Spleen (tissue), 11 donors: ENCODE results near the gene LRRTM4. TPM values are rescaled to one million over a fixed set of nuclear protein-coding genes. Genes with fewer than 3 reads are reported as not detected.
"Not testable (repeated sequence)": the region's sequence is repeated elsewhere in the genome, so short reads cannot be mapped to it uniquely, and the experiment has no call there.

Experiments
- DNase-seq: peaks from one replicate; pipeline ENCODE4 v3.0.0-alpha.2; 2020
- H3K27ac ChIP-seq, 8 donors: fragments of 200-600 bp; sonication (generic) in 7 of 8; 1 replicate in 4 of 8; 2 replicates in 4 of 8; pipeline versions ENCODE4 v1.5.0 to v1.8.0; 2016 to 2021; ENCODE audit warnings: inconsistent platforms in 4 of 8, mild to moderate bottlenecking in 4 of 8, moderate library complexity in 1 of 8
- H3K27me3 ChIP-seq, 7 donors: fragments of 200-600 bp; sonication (generic) in 6 of 7; replicated peaks in 1 of 7; 1 replicate in 4 of 7; 2 replicates in 3 of 7; pipeline versions ENCODE4 v1.5.0 to v1.8.0; 2016 to 2021; ENCODE audit warnings: inconsistent platforms in 3 of 7, mild to moderate bottlenecking in 1 of 7
- H3K36me3 ChIP-seq, 6 donors: fragments of 200-600 bp; sonication (generic) in 5 of 6; 1 replicate in 4 of 6; 2 replicates in 2 of 6; pipeline versions ENCODE4 v1.5.0 to v1.8.0; 2016 to 2021; ENCODE audit warnings: inconsistent platforms in 2 of 6
- H3K4me1 ChIP-seq, 6 donors: fragments of 200-600 bp; sonication (generic) in 5 of 6; 1 replicate in 3 of 6; 2 replicates in 3 of 6; pipeline versions ENCODE4 v1.5.0 to v1.8.0; 2016 to 2021; ENCODE audit warnings: inconsistent platforms in 3 of 6
- H3K4me3 ChIP-seq, 8 donors: fragments of 200-600 bp; sonication (generic) in 7 of 8; 1 replicate in 4 of 8; 2 replicates in 4 of 8; pipeline versions ENCODE4 v1.5.0 to v1.8.0; 2016 to 2021; ENCODE audit warnings: inconsistent platforms in 4 of 8, mild to moderate bottlenecking in 4 of 8, moderate library complexity in 2 of 8
- H3K9me3 ChIP-seq, 8 donors: fragments of 200-600 bp; sonication (generic) in 7 of 8; 1 replicate in 4 of 8; 2 replicates in 4 of 8; pipeline versions ENCODE4 v1.5.0 to v1.8.0; 2016 to 2021; ENCODE audit warnings: inconsistent platforms in 4 of 8
- CTCF ChIP-seq, 11 experiments: fragments of 200-600 bp in 7 of 11; fragments of 450-650 bp in 4 of 11; sonication (generic) in 4 of 11; IDR thresholded peaks in 8 of 11; conservative IDR thresholded peaks in 3 of 11; 1 replicate in 7 of 11; 2 replicates in 4 of 11; pipeline versions ENCODE4 v1.4.0 to v1.8.0; 2016 to 2021; ENCODE audit warnings: antibody characterized with exemption in 11 of 11, inconsistent platforms in 4 of 11, mild to moderate bottlenecking in 1 of 11
- POLR2A ChIP-seq, 3 donors: fragments of 450-650 bp; IDR thresholded peaks; one replicate each; pipeline ENCODE4 v1.5.1; 2017; ENCODE audit warnings: antibody characterized with exemption in 3 of 3, mild to moderate bottlenecking in 1 of 3
- POLR2AphosphoS5 ChIP-seq, 3 donors: sonication (generic); formaldehyde crosslinking; IDR thresholded peaks; one replicate each; pipeline ENCODE4 v1.5.1; 2017; ENCODE audit warnings: antibody characterized with exemption in 3 of 3
- WGBS, 5 donors: extraction: QIAGEN DNeasy Blood & Tissue Kit in 3 of 5; methylation state at CpG; one replicate each; pipeline versions ENCODE4 v1.1.5 to v1.1.7; 2013 to 2018; 5-methylcytosine and 5-hydroxymethylcytosine counted together
- intact Hi-C: fragments of 100-400 bp; cut with DNase I; formaldehyde crosslinking; loops from one replicate; pipeline ENCODE4 v1.15.0; 2023; ENCODE audit warnings: low total_unique reads
- polyA plus RNA-seq, 3 donors: library from polyadenylated mRNA; stranded (reverse); fragments of 200-250 nt; gene quantifications; one replicate each; pipeline ENCODE4 v1.2.1, GENCODE V29; 2013
- total RNA-seq, 7 donors: library from RNA; depleted of rRNA in 3 of 7; stranded (reverse); fragments of >200 nt in 3 of 7; fragmentation: NEBNext Ultra II Directional in 4 of 7; extraction: Animal tissue kit (Norgen Biotek cat#: 25700) in 4 of 7; gene quantifications; one replicate each; pipeline versions ENCODE4 v1.1.0 to v1.2.1, GENCODE V29; 2016 to 2021
- donor health status: healthy with polysubstance abuse.
- donor health status: DM: no; HTN: no; CAD: no; lungs with moderate emphysema.
- donor health status: DM: no; HTN: no; CAD: no.
- donor health status: Bipolar disorder and iron deficiency.
- donor health status: healthy.
- donor health status: DM: no; HTN: no; CAD: no.
- donor health status: DM: yes; HTN: yes; CAD: no.

Gene LRRTM4
- total and polyA plus RNA-seq, 10 donors = 0.03 to 0.33 (median 0.14) TPM; not detected in 5

GRCh38 chr2:77191665-77192064 is 330.5 kb downstream of the LRRTM4 start:
- Histone ChIP-seq H3K4me3 (no peak overlapping the region), H3K9me3 (peaks cover 0 to 13% (median 0%) of the 10 kb centered on the region in 8 donors), H3K36me3 (no peaks in the 10 kb centered on the region), H3K27ac (no peak overlapping the region), H3K4me1 (no peaks in the 10 kb centered on the region), H3K27me3 (no peaks in the 10 kb centered on the region)
- intact Hi-C loops = no loop called here
- WGBS, 5 donors = 0 to 94% (median 0%) methylated on average over 1 of the region's 1 CpG
- TF ChIP-seq POLR2A (IDR thresholded peaks at IDR 0.05) = no peak
- TF ChIP-seq POLR2AphosphoS5 (IDR thresholded peaks at IDR 0.05) = no peak
- no peak for TF ChIP-seq CTCF (IDR thresholded peaks at IDR 0.05 in 8 of 11, conservative IDR thresholded peaks at IDR 0.05 in 3 of 11)
- DNase-seq = no peak

- TF ChIP-seq CTCF (IDR thresholded peaks at IDR 0.05 in 8 of 11, conservative IDR thresholded peaks at IDR 0.05 in 3 of 11) (no peak), POLR2AphosphoS5 (IDR thresholded peaks at IDR 0.05) (no peak), POLR2A (IDR thresholded peaks at IDR 0.05) (no peak)
- Histone ChIP-seq H3K36me3 (no peaks in the 10 kb centered on the region), H3K27me3 (no peaks in the 10 kb centered on the region), H3K27ac (no peak overlapping the region), H3K9me3 (peaks cover 0 to 13% (median 0%) of the 10 kb centered on the region in 8 donors), H3K4me3 (no peak overlapping the region), H3K4me1 (no peaks in the 10 kb centered on the region)
- intact Hi-C loops = no loop called here
- DNase-seq = no peak
- 71 to 92% (median 76%) methylated on average over 2 of the region's 2 CpGs for WGBS, 5 donors
Measured at GRCh38 chr2:77190721-77191346, 331.3 kb downstream of the LRRTM4 start.

- no peak for DNase-seq
- peaks cover 0 to 26% (median 9%) of the 10 kb centered on the region in 8 donors for H3K9me3 ChIP-seq
- no peaks in the 10 kb centered on the region for H3K36me3 ChIP-seq
- intact Hi-C loops = no loop called here
- H3K27ac ChIP-seq = no peak overlapping the region
- no peaks in the 10 kb centered on the region for H3K4me1 ChIP-seq
- no peak for TF ChIP-seq POLR2A (IDR thresholded peaks at IDR 0.05)
- no peak for TF ChIP-seq POLR2AphosphoS5 (IDR thresholded peaks at IDR 0.05)
- TF ChIP-seq CTCF (IDR thresholded peaks at IDR 0.05 in 8 of 11, conservative IDR thresholded peaks at IDR 0.05 in 3 of 11) = no peak
- H3K27me3 ChIP-seq = no peaks in the 10 kb centered on the region
- no peak overlapping the region for H3K4me3 ChIP-seq
- WGBS, 5 donors = 62 to 77% (median 68%) methylated on average over 3 of the region's 3 CpGs
Measured at GRCh38 chr2:77185052-77185451, 337.1 kb downstream of the LRRTM4 start.

- intact Hi-C loops = no loop called here
- WGBS, 5 donors = 68 to 83% (median 75%) methylated on average over 5 of the region's 5 CpGs
Measured at GRCh38 chr2:77179297-77179696, 342.9 kb downstream of the LRRTM4 start.

GRCh38 chr2:77175266-77175780 is 346.9 kb downstream of the LRRTM4 start:
- H3K27me3 ChIP-seq, intact Hi-C loops, H3K4me3 ChIP-seq, H3K4me1 ChIP-seq, H3K27ac ChIP-seq, H3K9me3 ChIP-seq, DNase-seq, H3K36me3 ChIP-seq: not testable (repeated sequence)
- WGBS, 5 donors = 51 to 67% (median 58%) methylated on average over 4 of the region's 4 CpGs

More at GRCh38 chr2:77179297-77179696, 342.9 kb downstream of the LRRTM4 start:
- DNase-seq = no peak
- TF ChIP-seq POLR2AphosphoS5 (IDR thresholded peaks at IDR 0.05) = no peak
- no peak for TF ChIP-seq CTCF (IDR thresholded peaks at IDR 0.05 in 8 of 11, conservative IDR thresholded peaks at IDR 0.05 in 3 of 11)
- TF ChIP-seq POLR2A (IDR thresholded peaks at IDR 0.05) = no peak
- no peaks in the 10 kb centered on the region for H3K36me3 ChIP-seq
- no peaks in the 10 kb centered on the region for H3K27me3 ChIP-seq
- no peaks in the 10 kb centered on the region for H3K4me1 ChIP-seq
- H3K27ac ChIP-seq = no peak overlapping the region
- no peak overlapping the region for H3K4me3 ChIP-seq
- H3K9me3 ChIP-seq = peaks cover 0 to 27% (median 14%) of the 10 kb centered on the region in 8 donors
